GM12875 (cell line): ENCODE results near the gene RIT2.

ENCODE experiments used
- H3K4me3 ChIP-seq: one replicate; pipeline ENCODE4 v1.5.1; 2011; ENCODE audit warnings: low read depth, low read length, control low read depth
- TF ChIP-seq, protein P1 (sequence below): IDR thresholded peaks from 2 replicates; pipeline ENCODE4 v1.5.1; 2011; ENCODE audit warnings: low read depth, mild to moderate bottlenecking, control low read depth, inconsistent platforms, low read length, moderate library complexity, borderline replicate concordance; ENCODE audit not compliant: insufficient read depth

The RIT2 gene

DNA sequence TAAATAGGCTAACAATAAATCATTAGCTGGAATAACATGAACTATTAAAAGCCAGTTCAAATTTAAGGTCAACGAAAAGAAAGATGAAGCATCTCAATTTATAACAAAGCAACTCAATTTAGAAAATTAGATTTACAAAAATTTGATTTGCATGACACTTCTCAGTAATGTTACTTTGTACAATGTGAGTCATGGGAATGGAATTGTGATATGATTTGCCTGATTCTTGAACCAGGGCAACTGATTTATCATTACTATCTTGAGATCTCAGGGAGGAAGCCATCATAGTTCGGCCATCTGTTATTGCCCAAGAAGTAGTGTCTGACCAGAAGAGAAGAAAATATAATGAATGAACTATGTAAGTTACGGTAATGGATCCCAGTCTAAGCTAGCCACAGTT lies 193.1 kb downstream of the RIT2 start:
- no peak overlapping the region for H3K4me3 ChIP-seq
- TF ChIP-seq, protein P1, sequence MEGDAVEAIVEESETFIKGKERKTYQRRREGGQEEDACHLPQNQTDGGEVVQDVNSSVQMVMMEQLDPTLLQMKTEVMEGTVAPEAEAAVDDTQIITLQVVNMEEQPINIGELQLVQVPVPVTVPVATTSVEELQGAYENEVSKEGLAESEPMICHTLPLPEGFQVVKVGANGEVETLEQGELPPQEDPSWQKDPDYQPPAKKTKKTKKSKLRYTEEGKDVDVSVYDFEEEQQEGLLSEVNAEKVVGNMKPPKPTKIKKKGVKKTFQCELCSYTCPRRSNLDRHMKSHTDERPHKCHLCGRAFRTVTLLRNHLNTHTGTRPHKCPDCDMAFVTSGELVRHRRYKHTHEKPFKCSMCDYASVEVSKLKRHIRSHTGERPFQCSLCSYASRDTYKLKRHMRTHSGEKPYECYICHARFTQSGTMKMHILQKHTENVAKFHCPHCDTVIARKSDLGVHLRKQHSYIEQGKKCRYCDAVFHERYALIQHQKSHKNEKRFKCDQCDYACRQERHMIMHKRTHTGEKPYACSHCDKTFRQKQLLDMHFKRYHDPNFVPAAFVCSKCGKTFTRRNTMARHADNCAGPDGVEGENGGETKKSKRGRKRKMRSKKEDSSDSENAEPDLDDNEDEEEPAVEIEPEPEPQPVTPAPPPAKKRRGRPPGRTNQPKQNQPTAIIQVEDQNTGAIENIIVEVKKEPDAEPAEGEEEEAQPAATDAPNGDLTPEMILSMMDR, result no peak

DNA sequence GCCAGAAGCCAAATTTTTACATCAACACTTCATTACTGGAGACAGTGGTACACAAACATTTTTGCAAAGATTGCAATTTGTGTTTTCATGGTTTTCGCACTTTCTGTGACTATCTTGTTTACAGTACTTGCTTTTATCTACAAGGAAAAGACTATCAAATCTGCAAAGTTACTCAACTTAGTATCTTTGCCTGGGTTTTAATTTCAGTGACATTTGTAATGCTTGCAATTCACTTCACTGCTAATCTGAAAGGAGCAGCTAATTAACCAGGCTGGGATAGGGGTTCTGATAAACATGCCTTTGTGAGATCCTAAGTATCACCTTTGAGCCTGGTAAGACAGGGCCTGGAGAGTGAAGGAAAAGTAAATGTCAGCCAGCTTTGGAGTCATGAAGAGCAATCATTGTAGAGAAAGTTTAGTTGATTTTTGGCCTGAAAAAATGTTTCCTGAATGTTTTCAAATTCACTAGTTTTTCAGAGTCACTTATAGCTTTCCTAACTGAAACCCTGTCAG lies 194.2 kb downstream of the RIT2 start:
- TF ChIP-seq, protein P1, result no peak
- H3K4me3 ChIP-seq, result no peak overlapping the region

DNA sequence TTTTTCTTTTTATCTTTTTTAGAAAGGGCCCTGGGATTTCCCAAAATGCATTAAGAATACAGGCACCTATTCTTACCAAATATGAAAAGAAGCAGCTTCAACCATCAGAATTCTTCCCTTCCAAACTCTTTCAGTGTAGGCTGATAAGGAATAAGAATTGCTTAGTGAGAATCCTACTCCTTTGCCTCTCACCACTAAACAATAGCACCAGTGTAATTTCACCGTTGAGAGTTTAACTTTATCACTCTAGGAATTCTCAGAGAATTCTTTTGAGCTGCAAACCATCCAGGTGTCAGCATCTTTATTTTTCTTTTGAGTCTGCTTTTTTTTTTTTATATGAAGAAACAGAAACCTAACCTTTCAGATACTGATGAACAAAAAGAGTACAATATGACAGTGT lies 194.9 kb downstream of the RIT2 start:
- no peak overlapping the region for H3K4me3 ChIP-seq
- TF ChIP-seq, protein P1, result no peak

DNA sequence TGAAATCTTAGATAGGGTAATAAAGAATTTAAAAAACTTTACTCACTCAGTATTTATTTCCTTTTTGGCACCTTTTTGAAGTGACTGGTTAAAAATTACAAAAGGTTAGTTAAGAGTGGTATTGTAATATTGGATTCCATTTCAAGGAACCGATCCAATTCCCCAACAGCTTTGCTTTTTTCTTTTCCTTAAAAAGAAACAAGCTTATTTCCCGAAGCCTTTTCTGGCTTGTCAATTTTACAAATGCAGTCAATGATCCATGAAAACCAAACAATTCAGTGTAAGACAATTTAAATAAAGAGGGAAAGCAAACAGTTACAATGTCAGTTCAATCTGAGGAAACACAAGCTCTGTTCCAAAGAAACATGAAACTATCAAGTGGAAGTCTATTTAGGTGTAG lies 200.2 kb downstream of the RIT2 start:
- TF ChIP-seq, protein P1, result no peak

DNA sequence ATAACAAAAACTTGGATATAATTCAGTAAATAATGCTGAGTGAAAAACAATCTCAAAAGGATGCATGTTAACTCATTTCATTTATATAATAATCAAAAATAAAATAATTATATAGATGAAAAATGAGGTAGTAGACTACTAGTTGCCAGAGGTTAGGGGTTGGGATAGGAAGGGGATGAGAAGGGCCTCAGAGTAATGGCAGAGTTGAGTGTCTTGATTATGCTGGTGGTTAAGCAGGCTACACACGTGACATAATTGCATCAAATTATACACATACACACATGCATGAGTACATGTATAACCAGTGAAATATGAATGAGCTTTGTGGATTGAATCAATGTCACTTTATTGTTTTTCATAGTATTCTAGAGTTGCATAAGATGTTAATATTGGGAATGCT lies 201.0 kb downstream of the RIT2 start:
- TF ChIP-seq, protein P1, result no peak
- no peak overlapping the region for H3K4me3 ChIP-seq

More for the DNA sequence above, 200.2 kb downstream of the RIT2 start:
- H3K4me3 ChIP-seq, result no peak overlapping the region

DNA sequence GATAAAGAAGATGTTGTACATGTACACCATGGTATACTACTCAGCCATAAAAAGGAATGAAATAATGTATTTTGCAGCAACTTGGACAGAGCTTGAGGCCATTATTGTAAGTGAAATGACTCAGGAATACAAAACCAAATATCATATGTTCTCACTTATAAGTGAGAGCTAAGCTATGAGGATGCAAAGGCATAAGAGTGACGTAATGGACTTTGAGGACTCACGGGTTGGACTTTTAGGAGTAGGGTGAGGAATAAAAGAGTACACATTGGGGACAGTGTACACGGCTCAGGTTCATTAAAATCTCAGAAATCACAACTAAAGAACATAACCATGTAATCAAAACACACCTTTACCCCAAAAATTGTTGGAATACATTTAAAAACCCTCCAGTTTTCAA lies 206.4 kb downstream of the RIT2 start:
- TF ChIP-seq, protein P1, result no peak
- H3K4me3 ChIP-seq, result no peak overlapping the region

DNA sequence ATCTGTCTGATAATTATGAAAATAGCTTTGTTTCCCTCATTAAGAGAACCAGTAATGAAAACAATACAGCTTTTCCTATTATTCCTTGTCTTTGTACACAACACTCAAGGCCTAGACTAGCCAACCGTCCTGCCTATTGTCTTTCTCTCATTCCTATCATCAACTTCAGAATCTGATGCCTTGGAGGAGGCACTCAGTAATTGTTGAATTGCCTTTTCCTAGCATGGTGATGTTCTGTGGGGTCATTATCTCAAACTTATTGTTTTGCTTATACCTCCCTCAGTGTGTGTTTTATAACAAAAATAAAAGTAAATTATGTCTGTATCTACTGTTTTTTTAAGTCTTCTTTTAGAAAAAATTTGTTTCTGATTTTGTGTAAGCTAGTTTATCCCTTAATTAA lies 208.7 kb downstream of the RIT2 start:
- H3K4me3 ChIP-seq, result no peak overlapping the region
- TF ChIP-seq, protein P1, result no peak
